Forelimb muscle (tissue), 1 donor: ENCODE data around the gene VKORC1. TPM values are rescaled to one million over a fixed set of nuclear protein-coding genes. Genes with fewer than 3 reads are reported as not detected.

Experiments used
- DNase-seq: peaks from one replicate; pipeline ENCODE4 v3.0.0-alpha.2; 2013; ENCODE audit warnings: low read depth
- polyA plus RNA-seq: library from polyadenylated mRNA; unstranded; fragments of 120-200 nt; gene quantifications from one replicate; pipeline ENCODE4 v1.2.1, GENCODE V29; 2013; ENCODE audit not compliant: insufficient read length

The VKORC1 gene
- polyA plus RNA-seq, 1 donor, result 61.3 TPM

- no peak for DNase-seq
Observed at GRCh38 chr16:31130336-31130891, 35.8 kb upstream of the VKORC1 start.

DNA sequence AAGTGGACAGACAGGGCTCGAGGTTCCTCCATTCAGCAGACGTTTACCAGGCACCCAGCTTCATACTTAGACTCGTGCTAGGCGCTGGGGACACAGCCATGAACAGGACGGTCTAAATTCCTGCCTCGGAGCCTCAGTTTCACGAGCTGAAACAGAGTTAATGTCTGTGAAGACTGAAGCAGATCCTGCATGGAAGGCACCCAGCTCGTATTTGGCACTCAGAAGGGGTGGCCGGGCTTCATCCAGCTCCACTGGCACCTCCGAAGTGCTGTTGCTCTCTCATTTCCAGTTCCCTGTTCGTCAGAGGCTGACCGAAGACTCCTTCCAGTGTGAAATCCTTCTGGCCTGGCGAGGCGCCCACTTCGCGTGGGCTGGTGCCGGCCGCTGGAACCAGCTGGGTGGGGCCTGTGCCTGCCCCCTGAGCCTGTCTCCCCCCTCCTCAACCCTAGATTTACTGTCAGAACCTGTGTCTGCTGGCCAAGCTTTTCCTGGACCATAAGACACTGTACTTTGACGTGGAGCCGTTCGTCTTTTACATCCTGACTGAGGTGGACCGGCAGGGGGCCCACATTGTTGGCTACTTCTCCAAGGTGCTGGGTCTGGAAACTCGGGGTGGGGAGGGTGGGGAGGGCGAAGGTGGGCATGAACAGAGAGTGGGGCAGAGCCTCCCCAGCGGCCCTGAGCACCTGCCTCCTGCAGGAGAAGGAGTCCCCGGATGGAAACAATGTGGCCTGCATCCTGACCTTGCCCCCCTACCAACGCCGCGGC, 35.2 kb upstream of the VKORC1 start:
- no peak for DNase-seq

DNA sequence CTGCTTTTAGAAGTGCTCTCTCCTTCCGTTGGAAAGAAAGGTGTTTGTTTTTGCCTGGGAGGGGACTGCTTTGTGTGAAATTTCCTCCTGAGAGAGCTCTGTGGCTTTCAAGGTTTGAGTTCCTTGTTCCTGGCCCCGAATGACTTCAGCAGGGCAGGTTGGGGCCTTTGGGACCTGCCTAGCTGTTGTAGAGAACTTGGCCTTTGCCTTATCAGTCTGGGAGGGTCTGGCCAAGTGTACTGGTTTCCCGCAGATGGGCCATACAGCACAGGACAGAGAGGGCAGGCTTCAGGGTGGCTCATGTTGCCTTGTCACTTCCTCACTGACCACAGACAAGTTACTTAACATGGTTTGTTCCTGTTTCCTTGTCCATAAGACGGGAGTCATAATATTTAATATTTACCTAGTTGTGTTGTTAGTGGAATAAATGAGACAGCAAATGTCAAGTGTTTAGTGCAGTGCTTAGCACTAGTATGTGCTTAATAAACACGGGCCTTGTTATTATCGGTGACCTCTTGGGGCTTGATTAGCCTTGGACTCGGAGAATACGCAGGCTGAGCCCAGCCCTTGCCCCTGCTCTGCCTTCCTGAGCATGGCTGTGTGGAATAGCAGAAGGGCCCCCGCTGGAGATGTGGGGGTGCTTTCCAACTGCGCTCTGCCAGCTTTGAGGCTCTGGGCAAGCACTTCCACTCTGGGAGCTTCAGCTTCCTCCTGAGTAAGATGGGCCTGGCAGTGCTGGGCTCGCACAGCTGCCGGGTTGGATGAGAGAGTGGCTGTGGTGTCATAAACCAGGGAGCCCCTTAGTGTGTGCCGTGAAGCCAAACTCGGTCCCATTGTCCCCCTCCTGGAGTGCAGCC, 34.3 kb upstream of the VKORC1 start:
- DNase-seq, result no peak

GRCh38 chr16:31127182-31127581, 32.6 kb upstream of the VKORC1 start:
- DNase-seq, result no peak

- DNase-seq, result no peak
Observed at GRCh38 chr16:31125844-31126243, 31.2 kb upstream of the VKORC1 start.

DNA sequence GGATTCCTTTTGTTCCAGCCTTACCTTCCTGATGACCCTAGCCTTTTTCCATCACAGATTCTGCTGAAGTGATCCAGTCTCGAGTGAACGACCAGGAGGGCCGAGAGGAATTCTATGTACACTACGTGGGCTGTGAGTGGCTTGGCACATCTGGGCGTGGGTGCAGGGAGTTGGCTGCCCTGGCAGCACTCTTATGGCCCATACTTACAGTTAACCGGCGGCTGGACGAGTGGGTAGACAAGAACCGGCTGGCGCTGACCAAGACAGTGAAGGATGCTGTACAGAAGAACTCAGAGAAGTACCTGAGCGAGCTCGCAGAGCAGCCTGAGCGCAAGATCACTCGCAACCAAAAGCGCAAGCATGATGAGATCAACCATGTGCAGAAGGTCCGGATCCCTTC, 25.5 kb upstream of the VKORC1 start:
- DNase-seq, result no peak

DNA sequence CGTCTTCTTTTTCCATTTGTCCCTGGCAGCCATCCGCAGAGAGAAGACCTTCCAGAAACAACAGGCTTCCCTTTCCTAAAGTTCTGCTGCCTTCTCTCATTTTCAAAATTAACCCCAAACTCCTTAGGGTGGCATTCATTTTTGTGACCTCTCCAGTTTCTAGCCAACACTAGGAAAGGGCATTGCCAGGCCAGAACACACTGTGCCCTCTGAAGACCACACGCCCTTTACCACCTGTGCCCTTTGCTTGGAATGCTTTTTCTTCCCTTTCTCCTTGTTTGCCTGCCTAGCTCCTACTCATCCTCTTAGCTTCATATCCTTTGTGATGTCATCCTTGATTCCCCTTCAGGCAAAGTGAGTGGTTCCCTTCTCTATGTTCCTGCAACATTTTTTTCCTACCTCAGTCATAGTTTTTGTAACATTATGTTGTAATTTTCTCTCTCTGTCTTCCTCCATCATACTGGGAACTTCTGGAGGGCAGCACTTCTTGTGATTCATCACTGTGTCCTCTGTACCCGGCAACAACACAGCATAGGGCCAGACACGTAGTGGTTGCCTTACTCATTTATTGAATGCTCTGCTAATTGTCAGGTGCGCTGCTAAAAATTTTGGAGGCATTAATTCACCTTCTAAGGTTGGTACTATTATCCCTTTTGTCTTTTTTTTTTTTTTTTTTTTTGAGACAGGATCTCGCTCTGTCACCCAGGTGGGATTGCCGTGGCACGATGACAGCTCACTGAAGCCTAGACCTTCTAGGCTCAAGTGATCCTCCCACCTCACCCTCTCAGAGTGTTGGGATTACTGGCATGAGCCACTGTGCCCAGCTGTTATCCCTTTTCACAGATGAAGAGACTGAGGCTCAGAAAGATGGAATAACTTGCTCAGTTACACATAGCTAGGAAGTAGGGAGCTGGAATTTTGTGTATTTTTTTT, 23.9 kb upstream of the VKORC1 start:
- DNase-seq, result no peak

DNA sequence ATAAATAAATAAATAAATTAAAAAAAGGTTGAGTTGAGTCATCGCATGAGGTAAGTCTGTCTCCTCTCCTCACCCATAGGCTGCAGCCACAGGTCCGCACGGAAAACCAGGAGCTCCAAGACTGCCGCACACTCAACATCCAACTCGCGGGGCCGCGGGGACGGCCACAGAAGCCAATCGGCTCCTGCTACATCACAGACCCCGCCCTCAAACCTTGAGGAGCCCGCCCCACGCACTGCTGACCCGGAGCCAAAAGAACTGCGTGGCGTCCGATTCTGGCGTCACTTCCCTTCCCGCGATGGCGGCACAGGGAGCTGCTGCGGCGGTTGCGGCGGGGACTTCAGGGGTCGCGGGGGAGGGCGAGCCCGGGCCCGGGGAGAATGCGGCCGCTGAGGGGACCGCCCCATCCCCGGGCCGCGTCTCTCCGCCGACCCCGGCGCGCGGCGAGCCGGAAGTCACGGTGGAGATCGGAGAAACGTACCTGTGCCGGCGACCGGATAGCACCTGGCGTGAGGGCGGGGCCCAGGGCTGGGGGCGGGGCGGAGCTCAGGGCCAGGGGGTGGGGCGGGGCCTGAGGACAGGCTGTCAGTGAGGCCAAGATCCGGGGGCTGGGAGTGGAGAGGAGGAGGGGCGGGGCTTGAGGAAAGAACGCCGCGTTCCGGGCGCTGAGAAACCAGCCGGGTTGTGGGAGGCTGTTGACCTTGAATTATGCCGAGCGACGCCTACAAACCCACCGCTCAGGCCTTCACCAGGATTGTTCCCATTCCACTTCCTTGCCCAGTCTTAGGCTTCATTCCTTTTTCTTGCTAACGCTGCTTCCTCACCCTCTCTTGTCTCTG, 23.0 kb upstream of the VKORC1 start, which contains the start of gene KAT8:
KAT8 (plus strand) TSS at position 281 of the 839 bp plus-strand sequence; CDS start at position 299, 18 bp downstream.
- peak; percentile 90 for DNase-seq

DNA sequence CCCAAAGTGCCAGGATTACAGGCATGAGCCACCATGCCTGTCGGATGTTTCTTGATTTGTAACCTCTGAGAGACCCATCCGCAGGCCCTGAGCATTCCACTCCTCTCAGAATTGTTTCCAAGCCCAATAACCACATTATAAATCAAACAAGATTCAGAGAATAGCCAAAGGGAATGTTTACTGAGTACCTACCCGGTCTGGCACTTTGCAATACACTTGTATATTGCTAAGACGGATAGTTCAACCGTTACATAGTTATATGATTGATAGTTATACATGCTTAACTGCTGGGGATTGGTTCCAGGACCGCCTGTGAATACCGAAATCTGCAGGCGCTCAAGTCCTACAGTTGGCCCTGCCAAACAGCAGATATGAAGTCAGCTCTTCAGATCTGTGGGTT, 19.9 kb upstream of the VKORC1 start:
- no peak for DNase-seq

- no peak for DNase-seq
Observed at GRCh38 chr16:31113121-31114120, 18.8 kb upstream of the VKORC1 start.

DNA sequence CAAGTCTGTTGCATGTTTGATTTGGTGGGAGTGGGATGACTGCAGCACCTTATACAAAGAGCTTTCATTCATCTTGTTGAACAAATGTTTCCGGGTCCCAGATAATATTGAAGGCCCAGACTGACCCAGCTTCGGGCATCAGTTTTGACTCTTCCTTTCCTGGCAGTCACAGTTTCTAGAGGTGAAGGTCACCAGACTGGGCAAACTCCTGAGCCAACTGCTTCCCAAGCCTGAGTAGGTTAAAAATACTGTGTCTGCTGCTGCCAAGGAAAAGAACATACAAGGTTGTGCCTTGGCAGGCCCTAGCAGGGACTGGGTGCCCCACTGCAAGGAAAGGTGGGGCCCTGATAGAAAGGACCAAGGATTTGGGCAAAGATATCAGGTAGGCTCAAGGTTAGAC, 18.1 kb upstream of the VKORC1 start:
- no peak for DNase-seq

DNA sequence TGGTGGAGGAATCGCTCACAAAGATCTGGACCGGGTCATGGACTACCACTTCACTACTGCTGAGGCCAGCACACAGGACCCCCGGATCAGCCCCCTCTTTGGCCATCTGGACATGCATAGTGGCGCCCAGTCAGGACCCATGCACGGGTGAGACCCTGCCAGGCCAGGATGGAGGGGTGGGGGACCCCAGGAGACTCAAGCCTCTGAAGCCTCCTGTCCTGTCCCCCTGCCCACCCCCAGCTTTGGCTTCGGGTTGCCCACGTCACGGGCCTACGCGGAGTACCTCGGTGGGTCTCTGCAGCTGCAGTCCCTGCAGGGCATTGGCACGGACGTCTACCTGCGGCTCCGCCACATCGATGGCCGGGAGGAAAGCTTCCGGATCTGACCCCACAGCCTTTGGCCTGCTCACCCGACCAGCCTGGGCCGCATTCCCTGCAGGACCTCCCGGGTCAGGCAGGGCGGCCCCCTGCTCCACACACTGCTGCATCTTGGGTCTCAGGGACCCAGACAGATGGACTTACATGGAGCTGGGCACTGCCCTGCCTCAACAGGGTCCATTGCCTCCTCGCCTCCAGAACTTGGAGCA, 17.4 kb upstream of the VKORC1 start:
- DNase-seq, result no peak

GRCh38 chr16:31110106-31111034, 15.8 kb upstream of the VKORC1 start:
- DNase-seq, result no peak

GRCh38 chr16:31109622-31110021, 15.0 kb upstream of the VKORC1 start:
- DNase-seq, result no peak

GRCh38 chr16:31108794-31109558, 14.4 kb upstream of the VKORC1 start:
- no peak for DNase-seq

- no peak for DNase-seq
Observed at GRCh38 chr16:31108035-31108793, 13.6 kb upstream of the VKORC1 start, which contains the start of gene BCKDK. Gene BCKDK (plus strand): TSS chr16:31108386. CDS start chr16:31109224, 838 bp downstream.
